Upper lobe of left lung (tissue), 4 donors: ENCODE data around the gene CNN3.
"Not testable (repeated sequence)": the region's sequence is repeated elsewhere in the genome, so short reads cannot be mapped to it uniquely, and the experiment has no call there.

Experiments used
- POLR2AphosphoS5 ChIP-seq, 2 donors: sonication (generic); formaldehyde crosslinking; IDR thresholded peaks; one replicate each; pipeline ENCODE4 v1.5.1; 2017; ENCODE audit warnings: antibody characterized with exemption in 2 of 2
- TF ChIP-seq, protein P1 (sequence below), 6 experiments: fragments of 450-650 bp in 4 of 6; fragments of 200-600 bp in 2 of 6; sonication (generic) in 2 of 6; IDR thresholded peaks; one replicate each; pipeline ENCODE4 v1.5.1; 2016 to 2019; ENCODE audit warnings: antibody characterized with exemption in 6 of 6

DNA sequence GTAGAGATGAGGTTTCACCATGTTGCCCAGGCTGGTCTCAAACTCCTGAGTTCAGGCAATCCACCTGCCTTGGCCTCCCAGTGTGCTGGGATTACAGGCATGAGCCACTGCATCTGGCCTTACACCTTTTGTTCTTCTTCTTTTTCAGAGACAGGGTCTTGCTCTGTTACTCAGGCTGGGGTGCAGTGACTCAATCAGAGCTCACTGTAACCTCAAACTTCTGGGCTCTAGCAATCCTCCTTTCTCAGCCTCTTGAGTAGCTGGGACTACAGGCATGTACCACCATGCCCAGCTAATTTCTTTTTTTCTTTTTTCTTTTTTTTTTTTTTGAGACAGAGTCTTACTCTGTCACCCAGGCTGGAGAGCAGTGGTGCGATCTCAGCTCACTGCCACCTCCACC, 14.6 kb upstream of the CNN3 start:
- TF ChIP-seq, protein P1, sequence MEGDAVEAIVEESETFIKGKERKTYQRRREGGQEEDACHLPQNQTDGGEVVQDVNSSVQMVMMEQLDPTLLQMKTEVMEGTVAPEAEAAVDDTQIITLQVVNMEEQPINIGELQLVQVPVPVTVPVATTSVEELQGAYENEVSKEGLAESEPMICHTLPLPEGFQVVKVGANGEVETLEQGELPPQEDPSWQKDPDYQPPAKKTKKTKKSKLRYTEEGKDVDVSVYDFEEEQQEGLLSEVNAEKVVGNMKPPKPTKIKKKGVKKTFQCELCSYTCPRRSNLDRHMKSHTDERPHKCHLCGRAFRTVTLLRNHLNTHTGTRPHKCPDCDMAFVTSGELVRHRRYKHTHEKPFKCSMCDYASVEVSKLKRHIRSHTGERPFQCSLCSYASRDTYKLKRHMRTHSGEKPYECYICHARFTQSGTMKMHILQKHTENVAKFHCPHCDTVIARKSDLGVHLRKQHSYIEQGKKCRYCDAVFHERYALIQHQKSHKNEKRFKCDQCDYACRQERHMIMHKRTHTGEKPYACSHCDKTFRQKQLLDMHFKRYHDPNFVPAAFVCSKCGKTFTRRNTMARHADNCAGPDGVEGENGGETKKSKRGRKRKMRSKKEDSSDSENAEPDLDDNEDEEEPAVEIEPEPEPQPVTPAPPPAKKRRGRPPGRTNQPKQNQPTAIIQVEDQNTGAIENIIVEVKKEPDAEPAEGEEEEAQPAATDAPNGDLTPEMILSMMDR (IDR thresholded peaks at IDR 0.05): not testable (repeated sequence)
- TF ChIP-seq POLR2AphosphoS5 (IDR thresholded peaks at IDR 0.05): not testable (repeated sequence)
